ENCODE data around the gene ADRB1. TPM values are rescaled to one million over a fixed set of nuclear protein-coding genes. Genes with fewer than 3 reads are reported as not detected.

Gene ADRB1
- total and polyA plus RNA-seq, 4 donors = 6.6 to 21.4 (median 7.9) TPM

GRCh38 chr10:114070710-114071109 is 27.0 kb downstream of the ADRB1 start:
- no peak for TF ChIP-seq CTCF (IDR thresholded peaks at IDR 0.05; ENCODE audit: control extremely low read depth, extremely low read depth)
- Histone ChIP-seq H3K27ac (ENCODE audit: low read depth in 1 of 2, low read length in 1 of 2) (no peak overlapping the region), H3K36me3 (ENCODE audit: control insufficient read depth in 4 of 4, insufficient read depth in 4 of 4, low read length in 4 of 4) (no peaks in the 10 kb centered on the region), H3K9me3 (ENCODE audit: control insufficient read depth in 4 of 4, insufficient read depth in 3 of 4, low read length in 3 of 4) (no peaks in the 10 kb centered on the region), H3K27me3 (ENCODE audit: control insufficient read depth in 3 of 3, insufficient read depth in 3 of 3, low read length in 2 of 3) (no peaks in the 10 kb centered on the region), H3K4me1 (ENCODE audit: control insufficient read depth in 5 of 5, insufficient read depth in 5 of 5, low read length in 5 of 5) (no peaks in the 10 kb centered on the region), H3K4me3 (no peak overlapping the region), H3K9ac (ENCODE audit: insufficient read depth in 1 of 2, low read length in 2 of 2) (no peak overlapping the region)
- WGBS, 2 donors = 49 to 70% methylated on average over 5 of the region's 5 CpGs
- DNase-seq = no peak
- ATAC-seq (ENCODE audit: insufficient read depth, low FRiP score) = no peak

GRCh38 chr10:114071178-114071577 is 27.5 kb downstream of the ADRB1 start:
- Histone ChIP-seq H3K9ac (ENCODE audit: insufficient read depth in 1 of 2, low read length in 2 of 2) (no peak overlapping the region), H3K4me1 (ENCODE audit: control insufficient read depth in 5 of 5, insufficient read depth in 5 of 5, low read length in 5 of 5) (no peaks in the 10 kb centered on the region), H3K9me3 (ENCODE audit: control insufficient read depth in 4 of 4, insufficient read depth in 3 of 4, low read length in 3 of 4) (no peaks in the 10 kb centered on the region), H3K27me3 (ENCODE audit: control insufficient read depth in 3 of 3, insufficient read depth in 3 of 3, low read length in 2 of 3) (no peaks in the 10 kb centered on the region), H3K36me3 (ENCODE audit: control insufficient read depth in 4 of 4, insufficient read depth in 4 of 4, low read length in 4 of 4) (no peaks in the 10 kb centered on the region), H3K27ac (ENCODE audit: low read depth in 1 of 2, low read length in 1 of 2) (no peak overlapping the region), H3K4me3 (no peak overlapping the region)
- no peak for TF ChIP-seq CTCF (IDR thresholded peaks at IDR 0.05; ENCODE audit: control extremely low read depth, extremely low read depth)
- WGBS, 2 donors = 72% methylated on average over 4 of the region's 4 CpGs
- ATAC-seq (ENCODE audit: insufficient read depth, low FRiP score) (no peak), DNase-seq (no peak)

GRCh38 chr10:114073395-114074186 is 29.9 kb downstream of the ADRB1 start:
- H3K4me1 ChIP-seq (ENCODE audit: control insufficient read depth in 5 of 5, insufficient read depth in 5 of 5, low read length in 5 of 5) = peaks cover 0 to 2% (median 0%) of the 10 kb centered on the region in 5 donors
- H3K9ac ChIP-seq (ENCODE audit: insufficient read depth in 1 of 2, low read length in 2 of 2) = no peak overlapping the region
- H3K4me3 ChIP-seq = no peak overlapping the region
- H3K27ac ChIP-seq (ENCODE audit: low read depth in 1 of 2, low read length in 1 of 2) = no peak overlapping the region
- WGBS, 2 donors = 56 to 66% methylated on average over 14 of the region's 14 CpGs
- no peaks in the 10 kb centered on the region for H3K9me3 ChIP-seq (ENCODE audit: control insufficient read depth in 4 of 4, insufficient read depth in 3 of 4, low read length in 3 of 4)
- TF ChIP-seq CTCF (IDR thresholded peaks at IDR 0.05; ENCODE audit: control extremely low read depth, extremely low read depth) = no peak
- no peaks in the 10 kb centered on the region for H3K36me3 ChIP-seq (ENCODE audit: control insufficient read depth in 4 of 4, insufficient read depth in 4 of 4, low read length in 4 of 4)
- H3K27me3 ChIP-seq (ENCODE audit: control insufficient read depth in 3 of 3, insufficient read depth in 3 of 3, low read length in 2 of 3) = no peaks in the 10 kb centered on the region
- ATAC-seq (ENCODE audit: insufficient read depth, low FRiP score) = no peak
- DNase-seq = no peak
